ENCODE measurements around the gene NEUROG1.

The NEUROG1 gene

DNA sequence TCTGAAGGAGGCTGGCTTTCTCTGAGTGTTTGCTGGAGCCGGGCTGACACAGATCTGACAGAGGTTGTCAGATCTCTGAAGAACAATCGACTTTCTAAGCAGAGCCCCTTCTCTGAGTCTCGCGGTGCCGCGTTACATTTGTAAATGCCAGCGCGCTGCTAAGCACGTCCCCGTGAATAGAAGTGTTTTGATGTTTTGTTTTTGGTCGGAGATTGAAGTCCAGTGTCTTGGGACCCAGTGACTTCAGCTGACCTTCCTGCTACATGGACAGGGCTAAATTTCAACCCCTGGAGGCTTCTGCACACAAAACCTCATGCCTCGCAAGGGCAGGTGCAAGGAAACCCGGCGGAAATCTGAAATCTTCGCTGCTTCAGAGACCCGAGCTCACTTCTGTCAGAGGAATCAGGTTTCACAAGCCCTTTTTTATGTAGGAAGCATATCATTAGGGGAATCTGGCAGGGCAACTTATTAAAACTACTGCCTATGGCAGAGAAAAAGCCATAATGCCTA lies 27.2 kb downstream of the NEUROG1 start (continued):
- TF ChIP-seq, protein P1, sequence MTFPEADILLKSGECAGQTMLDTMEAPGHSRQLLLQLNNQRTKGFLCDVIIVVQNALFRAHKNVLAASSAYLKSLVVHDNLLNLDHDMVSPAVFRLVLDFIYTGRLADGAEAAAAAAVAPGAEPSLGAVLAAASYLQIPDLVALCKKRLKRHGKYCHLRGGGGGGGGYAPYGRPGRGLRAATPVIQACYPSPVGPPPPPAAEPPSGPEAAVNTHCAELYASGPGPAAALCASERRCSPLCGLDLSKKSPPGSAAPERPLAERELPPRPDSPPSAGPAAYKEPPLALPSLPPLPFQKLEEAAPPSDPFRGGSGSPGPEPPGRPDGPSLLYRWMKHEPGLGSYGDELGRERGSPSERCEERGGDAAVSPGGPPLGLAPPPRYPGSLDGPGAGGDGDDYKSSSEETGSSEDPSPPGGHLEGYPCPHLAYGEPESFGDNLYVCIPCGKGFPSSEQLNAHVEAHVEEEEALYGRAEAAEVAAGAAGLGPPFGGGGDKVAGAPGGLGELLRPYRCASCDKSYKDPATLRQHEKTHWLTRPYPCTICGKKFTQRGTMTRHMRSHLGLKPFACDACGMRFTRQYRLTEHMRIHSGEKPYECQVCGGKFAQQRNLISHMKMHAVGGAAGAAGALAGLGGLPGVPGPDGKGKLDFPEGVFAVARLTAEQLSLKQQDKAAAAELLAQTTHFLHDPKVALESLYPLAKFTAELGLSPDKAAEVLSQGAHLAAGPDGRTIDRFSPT (tag by site-specific recombination; IDR thresholded peaks at IDR 0.05): no peak
- TF ChIP-seq ZNF544 (tag by site-specific recombination; IDR thresholded peaks at IDR 0.05) (no peak), ZNF302 (tag by site-specific recombination; IDR thresholded peaks at IDR 0.05; ENCODE audit: low read depth) (no peak), ZSCAN30 (tag by site-specific recombination; IDR thresholded peaks at IDR 0.05) (0 out of 2 replicates have a peak, but pooled peaks have one; percentile 8), ZNF2 (tag by site-specific recombination; IDR thresholded peaks at IDR 0.05) (no peak), ZNF776 (tag by site-specific recombination; IDR thresholded peaks at IDR 0.05; ENCODE audit: borderline replicate concordance) (no peak), ZBTB7A (tag by site-specific recombination; IDR thresholded peaks at IDR 0.05; ENCODE audit: low read depth) (no peak), ZNF530 (tag by site-specific recombination; IDR thresholded peaks at IDR 0.05; ENCODE audit: low read depth) (no peak), ZNF677 (tag by site-specific recombination; IDR thresholded peaks at IDR 0.05) (no peak), ZNF521 (tag by site-specific recombination; IDR thresholded peaks at IDR 0.05) (no peak), ZNF274 (IDR thresholded peaks at IDR 0.05; ENCODE audit: low read length) (no peak), ZNF274 (tag by site-specific recombination; IDR thresholded peaks at IDR 0.05; ENCODE audit: borderline replicate concordance) (no peak), TRIM28 (IDR thresholded peaks at IDR 0.05; ENCODE audit: borderline replicate concordance, low read length) (peak; percentile 66; the same call in 1 of the 2 replicates), ZNF266 (tag by site-specific recombination; IDR thresholded peaks at IDR 0.05; ENCODE audit: low read depth) (no peak), ZFHX2 (tag by site-specific recombination; conservative IDR thresholded peaks at IDR 0.05) (no peak), ZFP37 (tag by site-specific recombination; IDR thresholded peaks at IDR 0.05) (no peak), ZNF670 (tag by site-specific recombination; IDR thresholded peaks at IDR 0.05; ENCODE audit: low read depth) (no peak), YY1 (tag by site-specific recombination; IDR thresholded peaks at IDR 0.05) (no peak), IKZF3 (tag by site-specific recombination; IDR thresholded peaks at IDR 0.05) (0 out of 2 replicates have a peak, but pooled peaks have one; percentile 18), ZNF529 (tag by site-specific recombination; IDR thresholded peaks at IDR 0.05; ENCODE audit: insufficient replicate concordance) (no peak), ZNF621 (tag by site-specific recombination; IDR thresholded peaks at IDR 0.05) (no peak), SALL2 (tag by site-specific recombination; IDR thresholded peaks at IDR 0.05; ENCODE audit: borderline replicate concordance) (no peak)
- TF ChIP-seq, protein P2, sequence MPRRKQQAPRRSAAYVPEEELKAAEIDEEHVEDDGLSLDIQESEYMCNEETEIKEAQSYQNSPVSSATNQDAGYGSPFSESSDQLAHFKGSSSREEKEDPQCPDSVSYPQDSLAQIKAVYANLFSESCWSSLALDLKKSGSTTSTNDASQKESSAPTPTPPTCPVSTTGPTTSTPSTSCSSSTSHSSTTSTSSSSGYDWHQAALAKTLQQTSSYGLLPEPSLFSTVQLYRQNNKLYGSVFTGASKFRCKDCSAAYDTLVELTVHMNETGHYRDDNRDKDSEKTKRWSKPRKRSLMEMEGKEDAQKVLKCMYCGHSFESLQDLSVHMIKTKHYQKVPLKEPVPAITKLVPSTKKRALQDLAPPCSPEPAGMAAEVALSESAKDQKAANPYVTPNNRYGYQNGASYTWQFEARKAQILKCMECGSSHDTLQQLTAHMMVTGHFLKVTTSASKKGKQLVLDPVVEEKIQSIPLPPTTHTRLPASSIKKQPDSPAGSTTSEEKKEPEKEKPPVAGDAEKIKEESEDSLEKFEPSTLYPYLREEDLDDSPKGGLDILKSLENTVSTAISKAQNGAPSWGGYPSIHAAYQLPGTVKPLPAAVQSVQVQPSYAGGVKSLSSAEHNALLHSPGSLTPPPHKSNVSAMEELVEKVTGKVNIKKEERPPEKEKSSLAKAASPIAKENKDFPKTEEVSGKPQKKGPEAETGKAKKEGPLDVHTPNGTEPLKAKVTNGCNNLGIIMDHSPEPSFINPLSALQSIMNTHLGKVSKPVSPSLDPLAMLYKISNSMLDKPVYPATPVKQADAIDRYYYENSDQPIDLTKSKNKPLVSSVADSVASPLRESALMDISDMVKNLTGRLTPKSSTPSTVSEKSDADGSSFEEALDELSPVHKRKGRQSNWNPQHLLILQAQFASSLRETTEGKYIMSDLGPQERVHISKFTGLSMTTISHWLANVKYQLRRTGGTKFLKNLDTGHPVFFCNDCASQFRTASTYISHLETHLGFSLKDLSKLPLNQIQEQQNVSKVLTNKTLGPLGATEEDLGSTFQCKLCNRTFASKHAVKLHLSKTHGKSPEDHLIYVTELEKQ (tag by site-specific recombination; IDR thresholded peaks at IDR 0.05; ENCODE audit: borderline replicate concordance): no peak
- TF ChIP-seq, protein P3, sequence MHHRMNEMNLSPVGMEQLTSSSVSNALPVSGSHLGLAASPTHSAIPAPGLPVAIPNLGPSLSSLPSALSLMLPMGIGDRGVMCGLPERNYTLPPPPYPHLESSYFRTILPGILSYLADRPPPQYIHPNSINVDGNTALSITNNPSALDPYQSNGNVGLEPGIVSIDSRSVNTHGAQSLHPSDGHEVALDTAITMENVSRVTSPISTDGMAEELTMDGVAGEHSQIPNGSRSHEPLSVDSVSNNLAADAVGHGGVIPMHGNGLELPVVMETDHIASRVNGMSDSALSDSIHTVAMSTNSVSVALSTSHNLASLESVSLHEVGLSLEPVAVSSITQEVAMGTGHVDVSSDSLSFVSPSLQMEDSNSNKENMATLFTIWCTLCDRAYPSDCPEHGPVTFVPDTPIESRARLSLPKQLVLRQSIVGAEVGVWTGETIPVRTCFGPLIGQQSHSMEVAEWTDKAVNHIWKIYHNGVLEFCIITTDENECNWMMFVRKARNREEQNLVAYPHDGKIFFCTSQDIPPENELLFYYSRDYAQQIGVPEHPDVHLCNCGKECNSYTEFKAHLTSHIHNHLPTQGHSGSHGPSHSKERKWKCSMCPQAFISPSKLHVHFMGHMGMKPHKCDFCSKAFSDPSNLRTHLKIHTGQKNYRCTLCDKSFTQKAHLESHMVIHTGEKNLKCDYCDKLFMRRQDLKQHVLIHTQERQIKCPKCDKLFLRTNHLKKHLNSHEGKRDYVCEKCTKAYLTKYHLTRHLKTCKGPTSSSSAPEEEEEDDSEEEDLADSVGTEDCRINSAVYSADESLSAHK (tag by site-specific recombination; IDR thresholded peaks at IDR 0.05): no peak
- TF ChIP-seq, protein P4, sequence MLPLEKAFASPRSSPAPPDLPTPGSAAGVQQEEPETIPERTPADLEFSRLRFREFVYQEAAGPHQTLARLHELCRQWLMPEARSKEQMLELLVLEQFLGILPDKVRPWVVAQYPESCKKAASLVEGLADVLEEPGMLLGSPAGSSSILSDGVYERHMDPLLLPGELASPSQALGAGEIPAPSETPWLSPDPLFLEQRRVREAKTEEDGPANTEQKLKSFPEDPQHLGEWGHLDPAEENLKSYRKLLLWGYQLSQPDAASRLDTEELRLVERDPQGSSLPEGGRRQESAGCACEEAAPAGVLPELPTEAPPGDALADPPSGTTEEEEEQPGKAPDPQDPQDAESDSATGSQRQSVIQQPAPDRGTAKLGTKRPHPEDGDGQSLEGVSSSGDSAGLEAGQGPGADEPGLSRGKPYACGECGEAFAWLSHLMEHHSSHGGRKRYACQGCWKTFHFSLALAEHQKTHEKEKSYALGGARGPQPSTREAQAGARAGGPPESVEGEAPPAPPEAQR (tag by site-specific recombination; IDR thresholded peaks at IDR 0.05): no peak
- TF ChIP-seq, protein P5, sequence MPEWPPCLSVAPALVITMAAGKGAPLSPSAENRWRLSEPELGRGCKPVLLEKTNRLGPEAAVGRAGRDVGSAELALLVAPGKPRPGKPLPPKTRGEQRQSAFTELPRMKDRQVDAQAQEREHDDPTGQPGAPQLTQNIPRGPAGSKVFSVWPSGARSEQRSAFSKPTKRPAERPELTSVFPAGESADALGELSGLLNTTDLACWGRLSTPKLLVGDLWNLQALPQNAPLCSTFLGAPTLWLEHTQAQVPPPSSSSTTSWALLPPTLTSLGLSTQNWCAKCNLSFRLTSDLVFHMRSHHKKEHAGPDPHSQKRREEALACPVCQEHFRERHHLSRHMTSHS (tag by site-specific recombination; IDR thresholded peaks at IDR 0.05): no peak
- TF ChIP-seq, protein P6, sequence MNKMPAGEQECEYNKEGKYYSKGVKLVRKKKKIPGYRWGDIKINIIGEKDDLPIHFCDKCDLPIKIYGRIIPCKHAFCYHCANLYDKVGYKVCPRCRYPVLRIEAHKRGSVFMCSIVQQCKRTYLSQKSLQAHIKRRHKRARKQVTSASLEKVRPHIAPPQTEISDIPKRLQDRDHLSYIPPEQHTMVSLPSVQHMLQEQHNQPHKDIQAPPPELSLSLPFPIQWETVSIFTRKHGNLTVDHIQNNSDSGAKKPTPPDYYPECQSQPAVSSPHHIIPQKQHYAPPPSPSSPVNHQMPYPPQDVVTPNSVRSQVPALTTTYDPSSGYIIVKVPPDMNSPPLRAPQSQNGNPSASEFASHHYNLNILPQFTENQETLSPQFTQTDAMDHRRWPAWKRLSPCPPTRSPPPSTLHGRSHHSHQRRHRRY (tag by site-specific recombination; IDR thresholded peaks at IDR 0.05): no peak
- TF ChIP-seq, protein P7, sequence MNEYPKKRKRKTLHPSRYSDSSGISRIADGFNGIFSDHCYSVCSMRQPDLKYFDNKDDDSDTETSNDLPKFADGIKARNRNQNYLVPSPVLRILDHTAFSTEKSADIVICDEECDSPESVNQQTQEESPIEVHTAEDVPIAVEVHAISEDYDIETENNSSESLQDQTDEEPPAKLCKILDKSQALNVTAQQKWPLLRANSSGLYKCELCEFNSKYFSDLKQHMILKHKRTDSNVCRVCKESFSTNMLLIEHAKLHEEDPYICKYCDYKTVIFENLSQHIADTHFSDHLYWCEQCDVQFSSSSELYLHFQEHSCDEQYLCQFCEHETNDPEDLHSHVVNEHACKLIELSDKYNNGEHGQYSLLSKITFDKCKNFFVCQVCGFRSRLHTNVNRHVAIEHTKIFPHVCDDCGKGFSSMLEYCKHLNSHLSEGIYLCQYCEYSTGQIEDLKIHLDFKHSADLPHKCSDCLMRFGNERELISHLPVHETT (tag by site-specific recombination; IDR thresholded peaks at IDR 0.05): no peak

Data from HEK293 (cell line).